ENCODE data around the gene UBD.

Gene UBD

DNA sequence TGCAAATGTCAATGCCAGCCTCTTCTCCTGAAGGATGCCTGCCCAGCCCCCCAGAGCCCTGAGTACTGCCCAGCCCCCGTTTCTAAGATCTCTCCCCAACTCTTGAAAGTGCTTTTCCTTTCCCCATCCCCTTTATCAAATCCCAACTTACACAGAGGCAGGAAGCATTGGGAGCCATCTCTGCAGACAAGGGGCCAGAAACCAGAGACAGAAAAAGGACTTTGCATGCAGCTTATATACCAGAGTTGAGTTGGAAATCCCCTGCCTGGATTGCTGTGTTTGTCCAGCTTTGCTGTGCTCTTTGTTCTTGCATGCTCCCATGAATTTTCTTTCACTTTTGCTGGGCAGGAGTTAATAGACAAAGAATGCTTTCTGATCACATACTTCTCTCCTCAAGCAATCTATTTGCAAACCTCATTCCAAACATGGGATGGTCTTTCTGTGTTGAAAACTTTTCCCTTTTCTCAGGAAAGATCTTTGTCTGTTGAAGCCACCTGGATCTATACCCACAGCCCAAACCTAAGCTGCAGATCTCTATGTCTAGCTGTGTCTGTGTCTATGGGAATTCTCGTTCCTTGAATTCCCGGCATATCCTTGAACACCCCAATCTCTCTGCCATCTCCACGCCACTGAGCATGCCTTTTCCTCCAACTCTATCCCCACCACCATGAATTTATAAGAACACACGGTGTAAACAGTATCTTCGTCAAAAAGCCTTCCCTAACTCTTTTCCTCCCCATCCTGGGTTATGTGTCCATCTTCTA is at the start of gene UBD:
Gene UBD (minus strand): TSS at position 209 of the 764 bp plus-strand sequence. CDS start 31 bp downstream, at position 178.
- TF ChIP-seq, protein P1, sequence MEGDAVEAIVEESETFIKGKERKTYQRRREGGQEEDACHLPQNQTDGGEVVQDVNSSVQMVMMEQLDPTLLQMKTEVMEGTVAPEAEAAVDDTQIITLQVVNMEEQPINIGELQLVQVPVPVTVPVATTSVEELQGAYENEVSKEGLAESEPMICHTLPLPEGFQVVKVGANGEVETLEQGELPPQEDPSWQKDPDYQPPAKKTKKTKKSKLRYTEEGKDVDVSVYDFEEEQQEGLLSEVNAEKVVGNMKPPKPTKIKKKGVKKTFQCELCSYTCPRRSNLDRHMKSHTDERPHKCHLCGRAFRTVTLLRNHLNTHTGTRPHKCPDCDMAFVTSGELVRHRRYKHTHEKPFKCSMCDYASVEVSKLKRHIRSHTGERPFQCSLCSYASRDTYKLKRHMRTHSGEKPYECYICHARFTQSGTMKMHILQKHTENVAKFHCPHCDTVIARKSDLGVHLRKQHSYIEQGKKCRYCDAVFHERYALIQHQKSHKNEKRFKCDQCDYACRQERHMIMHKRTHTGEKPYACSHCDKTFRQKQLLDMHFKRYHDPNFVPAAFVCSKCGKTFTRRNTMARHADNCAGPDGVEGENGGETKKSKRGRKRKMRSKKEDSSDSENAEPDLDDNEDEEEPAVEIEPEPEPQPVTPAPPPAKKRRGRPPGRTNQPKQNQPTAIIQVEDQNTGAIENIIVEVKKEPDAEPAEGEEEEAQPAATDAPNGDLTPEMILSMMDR (IDR thresholded peaks at IDR 0.05; ENCODE audit: low read depth, low read length) = no peak
- no peak for DNase-seq (ENCODE audit: extremely low read depth, low read depth)

- TF ChIP-seq, protein P1 (IDR thresholded peaks at IDR 0.05; ENCODE audit: low read depth, low read length) = no peak
- DNase-seq (ENCODE audit: extremely low read depth, low read depth) = no peak
Observed at GRCh38 chr6:29608131-29608530, 48.6 kb upstream of the UBD start.

DNA sequence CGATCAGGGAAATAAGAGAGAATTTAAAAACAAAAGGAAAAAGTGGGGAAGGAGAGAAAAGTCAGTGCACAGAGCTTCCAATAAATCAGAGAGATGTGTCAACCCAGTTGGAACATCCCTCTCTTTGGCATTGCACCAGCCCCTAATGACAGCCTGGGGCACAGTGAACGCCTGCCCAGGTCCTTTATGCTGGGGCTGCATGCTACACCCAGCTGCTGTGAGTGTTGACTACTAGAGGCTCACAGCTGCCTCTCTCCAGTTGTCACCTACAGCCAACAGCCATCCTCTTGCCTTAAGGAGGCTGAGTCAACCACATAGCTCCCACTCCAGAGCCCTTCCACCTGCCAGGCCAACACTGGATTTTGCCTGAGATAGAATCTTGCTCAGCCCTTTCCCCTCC is 44.4 kb upstream of the UBD start:
- DNase-seq (ENCODE audit: extremely low read depth, low read depth) = no peak
- TF ChIP-seq, protein P1 (IDR thresholded peaks at IDR 0.05; ENCODE audit: low read depth, low read length) = no peak

- TF ChIP-seq, protein P1 (IDR thresholded peaks at IDR 0.05; ENCODE audit: low read depth, low read length) = no peak
- no peak for DNase-seq (ENCODE audit: extremely low read depth, low read depth)
Observed at GRCh38 chr6:29603456-29603855, 43.9 kb upstream of the UBD start.

DNA sequence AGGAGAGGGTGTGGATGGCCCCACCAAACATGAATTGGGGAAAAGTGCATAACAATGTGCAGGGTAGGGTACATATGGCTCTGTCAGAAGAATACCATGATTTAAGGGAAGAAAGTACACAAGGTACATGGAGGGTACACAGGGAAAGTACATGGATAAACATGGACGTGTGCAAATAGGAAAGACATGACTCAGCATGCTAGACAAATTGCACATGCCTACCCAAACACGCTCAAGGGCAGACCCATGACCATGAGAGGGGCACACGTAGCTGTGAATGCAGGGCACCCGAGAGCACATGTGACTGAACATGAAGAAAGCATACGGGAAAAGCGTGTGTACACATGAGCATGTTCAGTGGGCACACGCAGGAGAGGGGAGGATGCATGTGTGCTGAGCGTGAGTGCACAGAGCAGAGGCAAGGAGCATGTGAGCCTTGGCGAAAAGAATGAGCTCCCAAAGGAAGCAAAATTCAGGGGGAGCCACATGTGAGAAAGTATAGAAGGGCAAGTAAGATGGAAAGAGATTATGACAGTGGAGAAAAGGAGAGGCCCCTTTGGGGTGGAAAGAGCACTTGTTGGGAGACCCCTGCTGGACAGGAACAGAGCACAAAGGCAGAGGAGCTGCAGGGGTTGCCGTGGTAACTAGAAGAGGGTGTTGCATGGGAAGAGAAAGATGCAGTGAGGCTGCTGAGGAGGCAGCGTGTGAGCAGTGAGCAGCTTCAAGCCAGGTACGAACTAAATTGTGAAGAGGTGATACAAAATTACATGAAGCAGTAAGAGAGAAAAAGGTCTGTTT is 43.2 kb upstream of the UBD start:
- no peak for DNase-seq (ENCODE audit: extremely low read depth, low read depth)
- TF ChIP-seq, protein P1 (IDR thresholded peaks at IDR 0.05; ENCODE audit: low read depth, low read length) = peak; percentile 4; the same call in 1 of the 2 replicates

GRCh38 chr6:29598172-29598747 is 38.7 kb upstream of the UBD start:
- DNase-seq (ENCODE audit: extremely low read depth, low read depth) = no peak
- TF ChIP-seq, protein P1 (IDR thresholded peaks at IDR 0.05; ENCODE audit: low read depth, low read length) = no peak

DNA sequence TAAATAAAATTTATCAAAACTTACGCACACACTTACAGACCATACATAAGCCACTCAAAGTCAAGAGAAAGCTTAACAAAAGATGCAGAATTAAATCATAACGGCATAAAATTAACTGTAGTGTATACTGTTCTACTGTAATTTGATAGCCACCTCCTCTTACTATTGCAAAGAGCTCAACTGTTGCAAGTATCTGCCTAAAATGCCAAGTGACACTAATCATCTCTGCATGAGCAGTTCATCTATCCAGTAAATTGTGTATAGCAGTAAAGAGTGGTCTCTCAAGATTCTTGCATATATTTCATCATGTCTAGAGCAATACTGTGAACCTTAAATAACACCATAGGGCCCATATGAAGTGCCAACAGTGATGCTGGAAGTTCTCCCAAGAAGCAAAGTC is 37.7 kb upstream of the UBD start:
- TF ChIP-seq, protein P1 (IDR thresholded peaks at IDR 0.05; ENCODE audit: low read depth, low read length) = no peak
- DNase-seq (ENCODE audit: extremely low read depth, low read depth) = no peak

Measured in AG09319 (cell line).